Common myeloid progenitor, CD34-positive (primary cell): Measurements from ENCODE around the gene MYO1B.

Source experiments
- CTCF ChIA-PET: fragments of 350-600 bp; sonication (Branson Sonifier 250); formaldehyde crosslinking; loops from one replicate; lab custom pipeline; 2021; ENCODE audit warnings: antibody characterized with exemption; lab: Charles Lee
- POLR2A ChIA-PET: fragments of 350-600 bp; sonication (Branson Sonifier 250); formaldehyde crosslinking; loops from one replicate; lab custom pipeline; 2021; ENCODE audit warnings: antibody characterized with exemption; lab: Charles Lee
- DNase-seq, 3 donors: peaks; one replicate each; pipeline versions ENCODE4 v3.0.0 to v3.0.0-alpha.2; 2013
- H3K27ac ChIP-seq, 2 experiments: 1 replicate in 1 of 2; 2 replicates in 1 of 2; pipeline ENCODE4 v1.7.0; 2013; ENCODE audit warnings: inconsistent platforms in 2 of 2, low read length in 2 of 2, mild to moderate bottlenecking in 2 of 2, low read depth in 1 of 2, moderate library complexity in 1 of 2; ENCODE audit not compliant: severe bottlenecking in 2 of 2, insufficient read depth in 1 of 2, poor library complexity in 1 of 2
- H3K27me3 ChIP-seq, 5 experiments: replicated peaks in 2 of 5; 1 replicate in 3 of 5; 2 replicates in 2 of 5; pipeline versions ENCODE4 v1.6.1 to v1.7.0; 2013; ENCODE audit warnings: low read length in 4 of 5, mild to moderate bottlenecking in 2 of 5, moderate library complexity in 2 of 5, inconsistent platforms in 1 of 5; ENCODE audit not compliant: insufficient read depth in 5 of 5, control insufficient read depth in 4 of 5
- H3K36me3 ChIP-seq, 4 experiments: 1 replicate in 2 of 4; 2 replicates in 2 of 4; pipeline versions ENCODE4 v1.6.1 to v1.7.0; 2013; ENCODE audit warnings: low read length in 3 of 4, control low read depth in 1 of 4, mild to moderate bottlenecking in 1 of 4; ENCODE audit not compliant: control insufficient read depth in 4 of 4, insufficient read depth in 4 of 4
- H3K4me1 ChIP-seq, 4 experiments: 1 replicate in 3 of 4; 2 replicates in 1 of 4; pipeline versions ENCODE4 v1.6.1 to v1.7.1; 2013; ENCODE audit warnings: low read length in 3 of 4, mild to moderate bottlenecking in 3 of 4, control low read depth in 1 of 4, inconsistent platforms in 1 of 4, moderate library complexity in 1 of 4; ENCODE audit not compliant: control insufficient read depth in 4 of 4, insufficient read depth in 4 of 4; ENCODE audit errors: control extremely low read depth in 1 of 4
- H3K4me3 ChIP-seq, 7 experiments: 1 replicate in 4 of 7; 2 replicates in 3 of 7; pipeline versions ENCODE4 v1.5.1 to v1.7.0; 2013; ENCODE audit warnings: mild to moderate bottlenecking in 7 of 7, low read length in 6 of 7, moderate library complexity in 6 of 7, inconsistent platforms in 2 of 7, low read depth in 2 of 7, control low read depth in 1 of 7; ENCODE audit not compliant: insufficient read depth in 4 of 7, control insufficient read depth in 1 of 7; ENCODE audit errors: extremely low read depth in 1 of 7
- H3K9me3 ChIP-seq, 5 experiments: 1 replicate in 4 of 5; 2 replicates in 1 of 5; pipeline versions ENCODE4 v1.6.1 to v1.7.1; 2013; ENCODE audit warnings: low read length in 4 of 5, mild to moderate bottlenecking in 2 of 5, inconsistent platforms in 1 of 5, low read depth in 1 of 5, moderate library complexity in 1 of 5; ENCODE audit not compliant: control insufficient read depth in 4 of 5, insufficient read depth in 2 of 5; ENCODE audit errors: control extremely low read depth in 1 of 5
- WGBS: methylation state at CpG from one replicate; pipeline ENCODE4 v1.1.5; 2013; ENCODE audit not compliant: insufficient coverage; 5-methylcytosine and 5-hydroxymethylcytosine counted together

The MYO1B gene

GRCh38 chr2:191343796-191344338, 98.7 kb downstream of the MYO1B start:
- no peak overlapping the region for H3K27ac ChIP-seq

GRCh38 chr2:191345788-191346187, 100.6 kb downstream of the MYO1B start:
- Histone ChIP-seq H3K9me3 (no peaks in the 10 kb centered on the region), H3K36me3 (no peaks in the 10 kb centered on the region), H3K4me1 (no peaks in the 10 kb centered on the region), H3K27me3 (no peaks in the 10 kb centered on the region), H3K4me3 (no peak overlapping the region), H3K27ac (no peak overlapping the region)
- ChIA-PET POLR2A (interaction anchor here (0.5 kb wide), 1 partner anchor 81 kb away, joined by 3 read pairs; no protein-coding TSS in a partner anchor), CTCF (interaction anchor here (0.7 kb wide), 1 partner anchor 155 kb away, joined by 3 read pairs; no protein-coding TSS in a partner anchor)
- no peak for DNase-seq

More at GRCh38 chr2:191343796-191344338, 98.7 kb downstream of the MYO1B start:
- Histone ChIP-seq H3K9me3 (no peaks in the 10 kb centered on the region), H3K4me1 (no peaks in the 10 kb centered on the region), H3K4me3 (no peak overlapping the region), H3K27me3 (no peaks in the 10 kb centered on the region), H3K36me3 (no peaks in the 10 kb centered on the region)
- ChIA-PET CTCF (no interaction called here), POLR2A (no interaction called here)
- DNase-seq = no peak
- WGBS = no CpG with 5 or more reads among the region's 2 CpGs

- H3K4me1 ChIP-seq = no peaks in the 10 kb centered on the region
- no peak for DNase-seq
- no peaks in the 10 kb centered on the region for H3K36me3 ChIP-seq
- no peak overlapping the region for H3K27ac ChIP-seq
- POLR2A ChIA-PET = no interaction called here
- CTCF ChIA-PET = no interaction called here
- no CpG with 5 or more reads among the region's 2 CpGs for WGBS
- no peak overlapping the region for H3K4me3 ChIP-seq
- no peaks in the 10 kb centered on the region for H3K27me3 ChIP-seq
- no peaks in the 10 kb centered on the region for H3K9me3 ChIP-seq
Observed at GRCh38 chr2:191347154-191347553, 102.0 kb downstream of the MYO1B start.

DNA sequence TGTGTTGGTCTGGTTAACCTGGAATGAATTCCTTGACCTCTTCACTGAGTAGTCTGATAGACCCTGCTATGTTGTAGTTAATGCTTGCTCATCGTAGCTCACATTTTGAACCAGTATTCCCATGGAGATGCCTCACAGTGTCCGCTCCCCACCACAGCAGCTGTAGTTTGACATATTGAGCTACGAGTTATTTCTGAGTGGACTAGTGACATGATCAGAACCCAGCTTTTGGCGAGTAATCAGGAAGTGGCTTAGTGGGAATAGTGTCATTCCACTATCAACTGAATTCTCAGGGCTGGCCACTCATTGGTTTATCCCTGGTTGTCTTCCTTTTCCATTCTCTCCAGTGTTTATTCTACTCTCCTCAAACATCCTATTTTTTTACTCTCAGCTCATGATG, 102.7 kb downstream of the MYO1B start:
- WGBS = 97% methylated on average over 3 of the region's 4 CpGs
- Histone ChIP-seq H3K36me3 (no peaks in the 10 kb centered on the region), H3K27ac (no peak overlapping the region), H3K27me3 (no peaks in the 10 kb centered on the region), H3K9me3 (no peaks in the 10 kb centered on the region), H3K4me3 (no peak overlapping the region), H3K4me1 (no peaks in the 10 kb centered on the region)
- POLR2A ChIA-PET = no interaction called here
- DNase-seq = no peak
- CTCF ChIA-PET = interaction anchor here (1.6 kb wide), 1 partner anchor 15 kb away, joined by 5 read pairs; no protein-coding TSS in a partner anchor

DNA sequence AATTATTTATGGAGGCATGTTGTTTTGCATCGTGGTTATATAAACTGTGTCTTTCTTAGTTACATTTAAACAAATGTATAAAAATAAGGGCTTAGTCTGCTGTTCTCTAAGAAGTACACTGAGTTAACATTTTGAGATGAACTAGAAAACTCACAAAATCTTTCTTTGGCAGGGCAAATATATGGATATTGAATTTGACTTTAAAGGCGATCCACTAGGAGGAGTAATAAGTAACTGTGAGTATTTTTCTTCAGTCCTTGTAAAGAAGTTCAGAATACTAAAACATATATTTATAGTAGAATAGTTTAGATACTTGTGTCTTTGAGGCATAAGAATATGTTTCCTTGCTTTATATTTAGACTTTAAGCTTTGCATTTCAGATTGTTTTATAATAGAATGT, 104.8 kb downstream of the MYO1B start:
- Histone ChIP-seq H3K27ac (no peak overlapping the region), H3K4me3 (no peak overlapping the region), H3K36me3 (no peaks in the 10 kb centered on the region), H3K9me3 (no peaks in the 10 kb centered on the region), H3K4me1 (no peaks in the 10 kb centered on the region), H3K27me3 (no peaks in the 10 kb centered on the region)
- no CpG with 5 or more reads among the region's 2 CpGs for WGBS
- DNase-seq = no peak
- ChIA-PET POLR2A (no interaction called here), CTCF (no interaction called here)

DNA sequence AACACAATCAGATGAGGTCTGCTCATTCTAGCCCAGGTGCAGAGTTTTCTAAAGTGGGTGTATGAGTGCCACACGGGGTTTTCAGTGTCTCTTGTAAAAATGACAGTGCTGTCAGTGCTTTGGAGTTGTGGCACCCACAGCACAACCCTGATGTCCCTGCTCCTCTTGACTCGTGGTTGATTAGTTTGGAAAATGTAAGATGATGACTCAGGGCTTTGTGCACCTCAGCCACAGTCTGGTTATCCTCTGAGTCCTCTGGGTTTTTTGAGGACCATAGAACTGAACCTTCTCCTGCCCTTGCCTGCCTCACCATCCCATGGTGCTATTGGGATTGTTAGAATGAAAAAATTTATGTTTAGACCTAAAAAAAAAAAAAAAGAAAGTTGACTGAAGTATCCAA, 105.6 kb downstream of the MYO1B start:
- ChIA-PET POLR2A (no interaction called here), CTCF (no interaction called here)
- no peaks in the 10 kb centered on the region for H3K27me3 ChIP-seq
- no peak overlapping the region for H3K27ac ChIP-seq
- H3K36me3 ChIP-seq = no peaks in the 10 kb centered on the region
- DNase-seq = peak in 1 of 3 donors; percentile 5
- H3K4me1 ChIP-seq = no peaks in the 10 kb centered on the region
- H3K9me3 ChIP-seq = no peaks in the 10 kb centered on the region
- H3K4me3 ChIP-seq = no peak overlapping the region
- 67% methylated on average over 1 of the region's 2 CpGs for WGBS

- DNase-seq = no peak
- POLR2A ChIA-PET = no interaction called here
- Histone ChIP-seq H3K27me3 (no peaks in the 10 kb centered on the region), H3K9me3 (no peaks in the 10 kb centered on the region), H3K4me3 (no peak overlapping the region), H3K4me1 (no peaks in the 10 kb centered on the region), H3K27ac (no peak overlapping the region), H3K36me3 (no peaks in the 10 kb centered on the region)
- CTCF ChIA-PET = no interaction called here
- WGBS = 100% methylated on average over 3 of the region's 3 CpGs
Observed at GRCh38 chr2:191351298-191351697, 106.1 kb downstream of the MYO1B start.
